Measurements from ENCODE around the gene POLG2.

DNA sequence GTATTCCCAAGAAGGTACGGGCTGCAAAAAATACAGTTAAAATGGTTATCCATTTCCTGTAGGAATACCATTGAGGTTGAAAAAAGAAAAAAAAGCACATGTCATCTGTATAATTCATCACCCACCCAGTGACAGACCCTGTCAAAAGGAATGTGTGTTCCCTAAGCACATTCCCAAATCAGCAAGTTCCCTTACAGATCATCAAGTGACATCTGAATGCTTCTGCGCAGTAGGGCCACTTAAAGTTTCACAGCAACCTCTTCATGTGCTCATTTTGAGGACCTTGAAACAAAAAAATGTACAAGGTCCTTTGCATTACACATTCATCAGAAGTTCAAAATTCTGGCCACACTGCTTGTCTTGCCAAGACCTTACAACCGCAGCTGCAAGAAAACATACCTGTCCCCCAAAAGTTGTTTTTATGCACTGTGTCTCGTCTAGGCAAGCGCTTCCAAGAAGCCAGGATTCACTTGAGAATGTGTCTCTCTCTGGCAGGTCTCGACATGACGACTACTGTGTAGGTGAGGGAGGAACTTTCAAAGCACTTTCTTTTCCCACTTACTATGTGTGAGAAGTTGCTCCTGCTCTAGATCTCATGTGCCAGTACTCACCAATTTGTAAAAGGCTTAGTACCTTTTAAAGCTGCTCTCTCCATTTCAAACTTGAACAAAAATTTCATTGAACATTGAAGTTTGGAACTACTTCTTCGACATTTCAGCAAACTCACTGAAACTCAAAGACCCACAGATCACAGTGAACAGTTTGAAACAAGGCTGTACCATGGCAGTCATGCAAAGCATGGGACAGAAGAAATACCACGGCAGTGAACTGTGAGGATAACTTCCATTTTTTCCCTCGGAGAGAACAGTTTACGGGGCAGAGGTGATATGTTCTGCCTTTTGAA lies 4.3 kb upstream of the POLG2 start:
- TF ChIP-seq POLR2A (IDR thresholded peaks at IDR 0.05) = no peak
- TF ChIP-seq, protein P1, sequence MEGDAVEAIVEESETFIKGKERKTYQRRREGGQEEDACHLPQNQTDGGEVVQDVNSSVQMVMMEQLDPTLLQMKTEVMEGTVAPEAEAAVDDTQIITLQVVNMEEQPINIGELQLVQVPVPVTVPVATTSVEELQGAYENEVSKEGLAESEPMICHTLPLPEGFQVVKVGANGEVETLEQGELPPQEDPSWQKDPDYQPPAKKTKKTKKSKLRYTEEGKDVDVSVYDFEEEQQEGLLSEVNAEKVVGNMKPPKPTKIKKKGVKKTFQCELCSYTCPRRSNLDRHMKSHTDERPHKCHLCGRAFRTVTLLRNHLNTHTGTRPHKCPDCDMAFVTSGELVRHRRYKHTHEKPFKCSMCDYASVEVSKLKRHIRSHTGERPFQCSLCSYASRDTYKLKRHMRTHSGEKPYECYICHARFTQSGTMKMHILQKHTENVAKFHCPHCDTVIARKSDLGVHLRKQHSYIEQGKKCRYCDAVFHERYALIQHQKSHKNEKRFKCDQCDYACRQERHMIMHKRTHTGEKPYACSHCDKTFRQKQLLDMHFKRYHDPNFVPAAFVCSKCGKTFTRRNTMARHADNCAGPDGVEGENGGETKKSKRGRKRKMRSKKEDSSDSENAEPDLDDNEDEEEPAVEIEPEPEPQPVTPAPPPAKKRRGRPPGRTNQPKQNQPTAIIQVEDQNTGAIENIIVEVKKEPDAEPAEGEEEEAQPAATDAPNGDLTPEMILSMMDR (IDR thresholded peaks at IDR 0.05) = no peak
